ENCODE data around the gene CFAP20. TPM values are rescaled to one million over a fixed set of nuclear protein-coding genes. Genes with fewer than 3 reads are reported as not detected.

The CFAP20 gene
- total RNA-seq, 1 donor from 2014 or later = 28.5 TPM

DNA sequence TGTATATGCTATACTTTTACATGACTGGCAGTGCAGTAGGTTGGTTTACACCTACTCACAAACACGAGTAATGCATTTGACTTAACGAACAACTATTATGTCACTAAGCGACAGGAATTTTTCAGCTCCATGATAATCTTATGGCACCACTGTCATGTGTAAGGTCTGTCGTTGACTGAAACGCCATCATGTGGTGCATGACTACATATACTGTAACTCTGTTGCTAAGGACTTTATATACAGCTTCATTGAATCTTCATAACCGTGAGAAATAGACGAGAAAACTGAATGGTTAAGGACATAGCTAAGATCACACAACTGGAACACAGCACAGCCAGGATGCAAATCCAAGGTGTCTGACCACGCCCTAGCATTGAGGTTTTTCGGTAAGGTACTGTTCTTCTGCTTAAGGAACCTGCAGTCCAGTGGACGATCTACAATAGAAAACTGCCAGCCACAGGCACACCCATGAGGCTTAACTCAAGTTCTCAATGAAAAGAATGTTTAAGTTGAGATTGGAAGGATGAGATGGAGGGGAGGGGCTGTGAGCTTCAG, 3.3 kb downstream of the CFAP20 start:
- no peak for DNase-seq (ENCODE audit: low spot score)

DNA sequence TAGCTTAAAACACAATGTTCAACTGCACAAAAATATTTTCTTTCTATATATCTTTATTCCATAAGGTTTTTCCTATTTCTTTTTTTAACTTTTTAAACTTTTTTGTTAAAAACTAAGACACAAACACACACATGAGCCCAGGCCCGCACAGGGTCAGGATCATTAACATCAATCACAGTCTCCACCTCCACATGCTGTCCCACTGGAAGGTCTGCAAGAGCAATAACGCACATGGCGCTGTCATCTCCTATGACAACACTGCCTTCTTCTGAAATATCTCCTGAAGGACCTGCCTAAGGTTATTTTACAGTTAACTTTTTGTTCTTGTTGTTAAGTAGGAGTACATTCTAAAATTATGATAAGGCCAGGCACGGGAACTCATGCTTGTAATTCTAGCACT, 4.1 kb downstream of the CFAP20 start:
- DNase-seq (ENCODE audit: low spot score) = no peak

DNA sequence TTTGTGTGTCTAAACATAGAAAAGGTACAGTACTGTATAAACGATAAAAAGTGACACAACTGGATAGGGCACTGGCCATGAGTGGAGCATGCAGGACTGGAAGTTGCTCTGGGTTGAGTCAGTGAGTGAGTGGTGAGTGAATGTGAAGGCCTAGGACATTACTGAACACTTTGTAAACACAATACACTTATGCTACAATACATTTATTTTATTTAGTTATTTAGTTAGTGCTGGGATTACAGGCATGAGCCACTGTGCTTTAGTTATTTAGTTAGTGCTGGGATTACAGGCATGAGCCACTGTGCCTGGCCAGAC, 4.6 kb downstream of the CFAP20 start:
- no peak for DNase-seq (ENCODE audit: low spot score)

DNA sequence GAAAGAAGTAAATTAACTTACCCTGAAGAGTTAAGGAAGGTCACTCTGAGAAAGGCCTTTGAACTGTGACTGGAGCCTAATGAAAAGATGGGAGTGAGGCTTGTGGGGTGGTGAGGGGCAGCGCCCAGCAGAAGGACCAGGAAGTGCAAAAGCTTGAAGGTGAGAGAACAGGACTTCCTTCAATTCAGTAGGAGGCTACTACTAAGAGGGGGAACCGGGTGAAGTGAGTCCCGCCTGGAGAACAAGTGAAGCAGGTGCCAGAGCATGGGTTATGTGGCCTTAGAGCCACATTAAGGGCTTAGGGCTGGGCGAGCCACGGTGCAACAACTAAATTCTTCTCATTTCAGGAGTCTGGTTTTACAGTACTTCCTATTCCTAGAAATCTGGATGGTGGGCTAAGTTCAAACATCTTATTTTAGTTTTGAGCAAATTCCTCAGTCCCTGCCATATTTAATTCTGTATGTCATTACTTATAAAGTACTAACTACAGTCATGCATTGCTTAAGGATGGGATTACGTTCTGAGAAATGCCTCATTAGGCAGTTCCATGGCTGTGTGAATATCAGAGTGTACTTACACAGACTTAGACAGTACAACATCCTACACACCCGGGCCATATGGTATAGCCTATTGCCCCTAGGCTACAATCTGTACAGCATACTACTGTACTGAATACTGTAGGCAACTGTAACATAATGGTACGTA, 5.1 kb downstream of the CFAP20 start:
- DNase-seq (ENCODE audit: low spot score) = peak; percentile 67

DNA sequence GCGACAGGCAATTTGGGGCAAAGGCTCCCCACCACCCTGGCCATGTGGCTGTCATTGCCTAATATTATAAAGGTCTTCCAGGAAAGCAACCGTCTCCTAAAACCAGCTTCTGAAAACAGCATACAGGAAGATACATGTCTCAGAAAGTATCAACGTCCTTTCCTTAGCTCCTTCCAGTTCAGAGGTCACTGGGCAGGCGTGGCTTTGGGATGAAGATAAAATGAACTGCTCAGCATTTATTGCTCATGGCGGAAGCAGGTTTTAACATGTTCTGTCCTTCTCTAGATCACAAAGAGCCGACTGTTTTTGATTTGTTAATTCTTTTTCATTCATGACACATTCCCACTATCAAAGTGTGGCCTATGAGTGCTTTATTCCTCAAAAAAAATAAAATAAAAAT, 8.0 kb downstream of the CFAP20 start:
- DNase-seq (ENCODE audit: low spot score) = peak; percentile 22

DNA sequence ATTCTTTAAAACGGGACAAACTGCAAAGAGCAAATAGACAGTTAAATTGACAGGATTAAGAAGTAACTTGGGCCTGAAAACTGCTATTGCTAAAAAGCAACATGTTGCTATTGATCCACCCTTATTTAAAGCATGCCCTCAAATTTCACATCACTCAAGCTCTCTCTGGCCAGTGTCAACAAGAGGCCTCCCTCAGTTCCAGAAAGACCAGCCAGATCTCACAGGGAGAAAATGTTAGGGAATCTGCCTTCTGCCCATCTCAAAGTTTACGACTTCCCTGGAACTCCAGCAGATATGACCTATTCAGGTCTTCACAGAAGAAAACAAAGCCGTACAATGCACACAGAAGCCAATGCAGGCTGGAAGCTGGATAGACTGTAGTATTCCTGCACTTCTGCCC, 8.9 kb downstream of the CFAP20 start:
- DNase-seq (ENCODE audit: low spot score) = no peak

DNA sequence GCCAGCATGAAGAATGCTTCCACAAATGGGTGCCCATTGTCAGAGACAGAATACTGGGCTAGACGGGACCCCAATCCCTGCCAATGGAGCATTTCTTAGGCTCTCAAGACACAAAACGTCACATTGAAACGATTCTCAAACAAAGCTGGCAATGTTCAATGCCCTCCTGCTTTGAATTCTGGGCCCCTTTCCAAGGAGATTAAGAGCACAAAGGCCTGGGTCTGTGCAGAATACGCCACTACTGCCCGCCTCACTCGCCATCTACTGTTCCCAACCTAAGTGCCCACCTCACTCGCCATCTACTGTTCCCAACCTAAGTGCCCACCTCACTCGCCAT, 9.7 kb downstream of the CFAP20 start:
- peak; percentile 43 for DNase-seq (ENCODE audit: low spot score)

DNA sequence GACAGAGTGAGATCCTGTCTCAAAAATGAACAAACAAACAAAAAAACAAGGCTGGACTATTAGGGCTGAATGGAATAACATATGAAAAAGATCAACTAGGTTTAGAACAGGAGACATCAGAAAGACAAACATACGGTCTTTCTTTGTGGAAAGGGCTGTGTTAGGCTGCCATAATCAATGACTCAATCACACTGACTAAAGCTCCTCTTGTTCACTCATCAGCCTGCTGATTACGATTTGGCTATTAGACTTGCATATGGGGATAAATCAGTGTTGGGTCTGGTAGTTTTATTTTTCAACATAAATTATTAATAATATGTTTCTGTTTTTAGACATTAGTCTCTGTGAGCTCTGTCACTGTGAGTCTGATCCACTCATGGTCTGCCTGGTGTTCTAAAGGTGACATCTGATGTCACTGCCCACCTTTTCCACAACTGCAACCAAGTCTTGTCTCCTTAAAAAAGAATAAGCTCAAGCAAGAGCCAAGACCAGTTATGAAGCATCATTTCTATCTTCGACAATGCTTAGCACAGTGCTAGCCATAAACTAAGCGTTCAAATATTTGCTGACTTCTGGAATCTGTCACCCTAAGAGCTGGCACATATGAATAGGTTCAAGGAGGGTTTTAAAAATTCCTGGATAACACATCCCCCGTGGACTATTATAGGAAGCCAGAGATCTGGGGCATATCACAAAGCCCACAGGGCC, 10.2 kb downstream of the CFAP20 start:
- DNase-seq (ENCODE audit: low spot score) = no peak

DNA sequence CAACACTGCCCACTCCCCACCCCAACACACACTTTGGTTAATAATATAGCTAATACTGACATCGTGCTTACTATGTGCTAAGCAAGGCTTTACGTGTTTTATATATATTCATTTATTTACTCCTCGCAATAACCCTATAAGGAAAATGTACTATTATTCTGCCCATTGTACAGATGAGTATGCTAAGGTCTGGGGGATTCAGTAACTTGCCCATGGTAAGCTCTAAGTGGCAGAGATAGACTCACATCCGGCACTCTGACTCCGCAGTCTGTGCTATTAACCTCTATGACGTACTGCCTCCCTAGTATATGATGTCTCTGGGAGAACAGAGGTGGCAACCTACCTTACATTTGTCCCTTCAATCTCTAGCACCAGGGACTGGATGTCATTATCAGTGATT, 12.7 kb downstream of the CFAP20 start:
- no peak for DNase-seq (ENCODE audit: low spot score)

DNA sequence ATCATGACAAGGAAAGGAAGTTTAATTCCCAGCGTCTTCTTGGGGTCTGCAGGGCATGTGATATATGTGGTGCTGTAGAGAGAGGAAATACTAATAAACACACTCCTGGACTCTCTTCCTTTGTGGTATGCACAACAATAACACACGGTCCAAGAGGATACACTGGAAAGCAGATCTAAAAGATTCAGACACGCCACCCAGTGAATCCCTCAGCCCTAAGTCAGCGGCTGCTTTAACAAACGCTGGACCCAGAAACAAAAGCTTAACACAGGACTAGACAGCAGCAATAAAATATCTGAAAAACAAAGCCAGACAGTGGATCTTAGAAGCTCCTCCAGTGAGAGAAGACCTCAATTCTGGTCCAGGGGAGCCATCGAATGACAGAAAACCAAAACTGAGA, 13.1 kb downstream of the CFAP20 start:
- peak; percentile 30 for DNase-seq (ENCODE audit: low spot score)

DNA sequence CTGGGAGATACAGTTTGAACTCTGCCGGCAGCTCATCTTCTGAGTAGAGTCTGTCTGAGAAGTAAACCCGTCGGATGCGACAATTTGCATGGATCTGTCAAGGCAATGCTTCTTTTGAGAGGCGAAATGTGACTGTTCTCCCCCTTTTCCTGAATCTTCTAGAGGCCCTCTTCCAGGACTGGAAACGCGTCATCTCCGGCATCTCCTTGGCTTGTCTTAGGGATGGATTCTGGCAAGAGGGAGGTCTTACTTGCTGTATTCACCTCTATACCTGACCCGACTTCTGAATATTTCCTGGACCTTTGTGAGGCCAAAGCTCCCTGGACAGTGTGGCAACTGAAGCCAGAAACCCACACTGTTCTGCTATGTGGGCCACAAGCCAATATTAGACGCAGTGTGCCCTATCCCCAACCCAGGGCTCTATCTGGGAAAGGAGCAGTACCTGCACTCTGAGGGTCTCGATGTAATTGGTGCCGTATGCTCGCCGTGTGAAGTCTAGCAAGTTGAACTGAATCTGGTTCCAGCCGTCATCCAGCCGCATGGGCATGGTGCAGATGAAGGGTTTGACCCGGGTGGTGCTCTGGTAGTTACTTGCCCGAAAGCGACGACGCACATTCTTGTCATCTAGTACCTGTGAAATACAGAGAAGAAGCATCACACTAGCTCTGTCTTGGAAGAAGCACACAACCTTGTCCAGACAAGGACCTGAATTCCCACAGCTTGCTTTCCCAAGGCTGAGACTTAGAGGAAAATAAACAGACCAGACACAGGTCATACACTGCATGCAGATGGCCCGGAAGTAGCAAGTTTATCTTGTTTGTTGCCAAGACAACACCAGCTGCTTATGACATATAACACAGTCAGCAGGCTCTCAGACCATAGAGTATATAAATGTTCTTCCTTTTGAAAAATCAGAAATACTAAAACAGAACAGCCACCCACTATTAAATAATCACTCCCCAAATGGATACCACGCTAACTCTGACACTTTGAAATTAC, 14.1 kb downstream of the CFAP20 start:
- peak; percentile 68 for DNase-seq (ENCODE audit: low spot score)

DNA sequence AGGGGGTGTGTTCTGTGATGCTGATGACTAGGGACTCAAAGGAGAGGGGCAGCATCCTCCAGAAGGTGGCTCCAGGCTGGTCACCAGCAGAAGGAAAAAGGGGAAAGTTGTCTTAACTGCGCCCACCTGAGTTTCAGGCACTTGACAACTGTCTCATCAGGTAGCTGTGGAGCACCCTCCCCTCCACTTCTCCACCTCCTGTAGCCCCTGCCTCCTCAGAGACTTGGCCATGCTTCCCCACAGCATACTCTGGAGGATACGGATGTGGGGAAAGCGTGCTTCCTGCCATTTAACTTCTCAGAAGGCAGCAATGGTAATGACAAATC, 17.9 kb downstream of the CFAP20 start:
- peak; percentile 20 for DNase-seq (ENCODE audit: low spot score)

DNA sequence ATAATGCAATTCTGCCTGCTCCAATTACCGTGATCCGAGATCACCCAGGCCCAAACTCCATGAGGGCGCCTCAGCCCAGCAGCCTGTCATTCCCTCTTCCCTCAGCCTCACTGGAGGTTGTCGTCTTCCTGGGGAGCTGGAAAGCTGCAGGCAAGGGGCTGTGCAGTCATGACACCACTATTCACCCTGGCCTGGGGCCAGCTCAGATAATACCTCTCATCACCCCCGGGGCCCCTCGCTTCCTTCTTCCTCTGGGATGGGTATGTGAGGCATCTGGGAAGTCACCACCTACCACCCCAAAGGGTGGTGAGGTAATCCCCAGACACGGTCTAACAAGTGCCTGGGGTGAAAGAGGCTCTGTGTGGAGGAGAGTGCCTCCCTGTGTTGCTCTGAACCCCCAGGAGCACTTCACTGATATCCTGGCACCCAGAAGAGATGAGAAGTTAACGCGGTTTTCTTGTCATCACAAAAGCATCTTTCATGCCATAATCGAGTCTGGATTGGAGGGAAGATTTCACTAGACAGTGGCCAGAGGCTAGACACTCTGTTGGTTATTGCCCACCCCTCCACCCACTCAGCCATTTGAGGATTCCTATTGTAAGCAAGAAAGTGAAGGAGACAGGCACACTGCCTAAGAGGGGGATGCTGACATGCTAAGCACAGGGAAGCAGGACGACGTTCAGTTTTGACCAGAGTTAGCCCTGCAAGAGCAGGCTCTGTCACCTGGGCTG, 18.4 kb downstream of the CFAP20 start:
- DNase-seq (ENCODE audit: low spot score) = peak; percentile 82

DNA sequence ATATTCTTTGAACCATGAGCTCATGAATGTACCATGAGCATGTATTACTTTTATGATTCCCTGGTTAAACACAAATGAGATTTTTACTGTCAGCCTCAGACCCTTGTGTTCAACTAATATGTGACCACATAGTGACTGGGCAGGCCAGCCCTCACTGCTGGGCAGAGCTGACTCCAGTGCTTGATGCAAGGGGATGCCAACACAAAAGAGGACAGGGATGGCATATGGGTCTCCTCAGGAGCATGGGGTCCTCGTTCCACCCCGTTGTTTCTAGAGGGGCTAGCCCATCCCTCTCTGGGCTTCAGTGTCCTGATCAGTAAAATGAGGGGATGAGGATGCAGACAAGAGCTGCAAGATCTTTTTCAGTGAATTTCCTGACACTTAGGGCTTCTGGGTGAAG, 19.3 kb downstream of the CFAP20 start:
- peak; percentile 59 for DNase-seq (ENCODE audit: low spot score)

DNA sequence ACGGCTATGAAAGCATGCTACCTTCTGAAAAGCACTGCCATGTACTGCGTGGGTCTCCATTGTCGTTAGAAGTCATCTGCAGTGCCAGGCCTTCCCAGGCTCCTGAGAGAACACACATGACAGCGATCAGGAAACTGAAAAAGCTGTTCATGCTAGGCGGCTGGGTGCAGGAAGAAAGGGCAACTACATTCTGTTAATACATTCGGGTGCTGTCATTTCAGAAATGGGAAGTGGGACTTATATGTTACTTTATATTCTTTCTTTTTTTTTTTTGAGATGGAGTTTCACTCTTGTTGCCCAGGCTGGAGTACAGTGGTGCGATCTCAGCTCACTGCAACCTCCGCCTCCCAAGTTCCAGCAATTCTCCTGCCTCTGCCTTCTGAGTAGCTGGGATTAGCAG, 19.9 kb downstream of the CFAP20 start:
- no peak for DNase-seq (ENCODE audit: low spot score)

DNA sequence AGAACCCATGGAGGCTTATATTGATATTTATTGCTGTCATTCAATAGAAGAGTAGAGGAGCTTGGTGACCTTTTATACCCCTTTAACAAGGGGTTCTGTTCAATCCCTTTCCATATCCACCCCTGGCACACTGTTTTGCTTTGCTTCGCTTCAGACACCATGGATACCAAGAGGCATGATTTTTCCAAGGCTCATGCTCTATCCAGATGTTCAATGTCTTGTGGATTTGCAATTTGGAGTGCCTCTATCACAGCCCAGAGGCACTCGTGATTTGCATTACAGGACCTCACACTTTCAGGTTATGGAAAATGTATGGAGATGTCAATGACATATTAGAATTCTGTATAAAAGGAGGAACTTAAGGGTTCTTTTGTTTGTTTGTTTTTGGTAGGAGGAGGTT, 21.5 kb downstream of the CFAP20 start:
- no peak for DNase-seq (ENCODE audit: low spot score)

DNA sequence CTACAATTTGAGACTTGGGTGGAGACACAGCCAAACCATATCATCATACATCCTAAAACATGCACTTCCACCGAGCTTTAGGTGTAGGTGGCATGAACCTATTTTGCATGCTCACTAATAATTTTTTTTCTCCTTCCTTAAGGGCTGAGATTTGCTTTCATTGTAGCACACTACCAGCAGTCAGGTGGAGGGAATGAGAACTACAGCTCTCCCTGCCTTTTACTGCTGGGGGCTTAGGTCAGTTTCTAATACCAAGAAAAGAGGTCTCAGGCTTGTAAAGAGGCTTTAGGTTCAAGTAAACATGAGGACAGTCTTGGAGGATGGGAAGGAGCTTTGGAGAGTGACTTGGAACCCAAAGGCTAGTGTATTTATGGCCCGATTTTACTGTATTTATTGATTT, 22.0 kb downstream of the CFAP20 start:
- DNase-seq (ENCODE audit: low spot score) = no peak

DNA sequence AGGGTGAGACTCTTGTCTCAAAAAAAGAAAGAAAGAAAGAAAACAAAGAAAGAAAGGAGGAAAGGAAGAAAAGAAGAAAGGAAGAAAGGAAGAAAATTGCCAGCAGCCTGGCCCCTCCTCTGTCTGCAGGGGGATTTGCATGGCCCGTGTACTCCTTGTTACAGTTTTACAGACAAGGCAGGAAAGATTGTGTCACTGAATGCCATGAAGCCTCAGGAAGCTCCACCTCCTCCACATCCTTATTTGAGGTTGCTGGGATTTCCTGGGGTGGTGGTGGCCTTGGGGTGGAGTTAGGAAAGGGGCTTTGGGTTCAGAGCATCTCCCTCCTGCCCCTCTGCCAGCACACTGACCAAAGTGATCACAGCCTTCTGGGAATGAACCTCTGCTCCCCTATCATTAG, 23.6 kb downstream of the CFAP20 start:
- DNase-seq (ENCODE audit: low spot score) = no peak

DNA sequence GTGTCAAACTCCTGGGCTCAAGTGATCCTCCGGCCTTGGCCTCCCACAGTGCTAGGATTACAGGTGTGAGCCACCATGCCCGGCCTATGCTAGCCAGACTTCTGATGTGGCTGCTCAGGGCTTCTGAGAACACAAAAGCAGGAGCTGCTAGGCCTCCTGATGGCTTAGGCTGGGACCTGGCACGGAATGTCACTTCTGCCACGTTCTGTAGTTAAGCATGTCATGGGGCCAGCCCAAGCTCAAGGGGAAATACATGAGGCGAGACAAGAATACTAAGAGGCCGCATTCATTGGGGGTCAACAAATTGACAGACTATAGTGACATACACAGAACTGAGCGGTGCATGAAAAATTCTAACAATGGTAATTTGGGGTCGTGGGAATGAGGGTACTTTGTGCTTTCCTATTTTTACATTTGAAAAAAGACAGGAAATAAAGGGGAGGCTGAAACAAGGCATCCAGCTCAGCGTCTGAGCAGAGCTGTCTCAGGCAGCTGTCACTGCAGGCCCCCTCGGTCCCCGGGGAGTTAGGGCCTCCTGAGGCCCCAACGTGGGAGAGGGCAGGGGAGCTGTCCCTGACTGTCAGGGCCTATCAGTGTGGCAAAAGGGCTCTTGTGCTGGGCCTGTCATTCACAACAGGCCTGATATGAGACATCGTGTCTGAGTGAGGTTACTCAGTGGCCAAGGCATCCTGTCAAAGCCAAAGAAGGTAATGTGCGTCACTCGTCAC, 26.4 kb downstream of the CFAP20 start:
- DNase-seq (ENCODE audit: low spot score) = no peak

DNA sequence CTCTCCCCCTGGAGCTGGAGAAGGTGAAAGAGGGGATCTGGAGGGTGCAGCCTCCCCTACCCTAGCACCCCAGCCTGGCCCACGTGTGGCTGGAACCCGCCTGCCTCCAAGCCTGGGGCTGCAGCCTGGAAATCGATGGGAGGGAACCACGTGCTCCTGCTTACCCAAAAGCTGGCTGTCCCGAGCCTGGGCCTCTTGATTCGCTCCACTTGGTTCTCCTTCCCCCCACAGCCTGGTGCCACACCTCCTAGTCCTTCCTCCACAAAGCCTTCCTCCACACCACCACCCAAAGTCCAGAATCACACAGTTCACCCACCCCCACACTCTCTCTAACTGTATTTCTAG, 29.3 kb downstream of the CFAP20 start:
- DNase-seq (ENCODE audit: low spot score) = no peak
